LHCN-M2 (cell line): Measurements from ENCODE around the gene ZKSCAN7. TPM values are rescaled to one million over a fixed set of nuclear protein-coding genes. Genes with fewer than 3 reads are reported as not detected.
"Not testable (repeated sequence)": the region's sequence is repeated elsewhere in the genome, so short reads cannot be mapped to it uniquely, and the experiment has no call there.

ENCODE experiments used
- DNase-seq: peaks from one replicate; pipeline ENCODE4 v3.0.0-alpha.2; 2012; ENCODE audit warnings: low read depth
- polyA plus RNA-seq: library from polyadenylated mRNA; unstranded; fragments of >200 nt; gene quantifications from one replicate; pipeline ENCODE4 v1.2.1, GENCODE V29; 2012; ENCODE audit warnings: missing spikeins
- total RNA-seq: library from RNA; depleted of rRNA; stranded (reverse); fragments of >200 nt; gene quantifications from 2 replicates; pipeline ENCODE4 v1.2.3, GENCODE V29; 2014; rRNA removed

The ZKSCAN7 gene
- 5.3 and 7.4 TPM in 2 replicates for total RNA-seq
- polyA plus RNA-seq = 2.2 TPM

GRCh38 chr3:44554626-44555592 is at the start of gene ZKSCAN7:
Gene ZKSCAN7, plus strand, starts transcription at chr3:44555193. Its CDS starts 1,855 bp downstream, at chr3:44557048.
- peak; percentile 60 for DNase-seq

- no peak for DNase-seq
Measured at GRCh38 chr3:44506556-44506955, 48.4 kb upstream of the ZKSCAN7 start.

GRCh38 chr3:44506961-44507360 is 48.0 kb upstream of the ZKSCAN7 start:
- no peak for DNase-seq

- DNase-seq = no peak
Measured at GRCh38 chr3:44509393-44509921, 45.5 kb upstream of the ZKSCAN7 start.

GRCh38 chr3:44510000-44510368 is 45.0 kb upstream of the ZKSCAN7 start:
- DNase-seq = peak; percentile 83

GRCh38 chr3:44511238-44511566 is 43.8 kb upstream of the ZKSCAN7 start:
- DNase-seq = no peak

- no peak for DNase-seq
Measured at GRCh38 chr3:44513513-44513912, 41.5 kb upstream of the ZKSCAN7 start.

- no peak for DNase-seq
Measured at GRCh38 chr3:44516230-44516629, 38.8 kb upstream of the ZKSCAN7 start.

- no peak for DNase-seq
Measured at GRCh38 chr3:44518782-44519156, 36.2 kb upstream of the ZKSCAN7 start.

GRCh38 chr3:44521721-44522120 is 33.3 kb upstream of the ZKSCAN7 start:
- DNase-seq = no peak

- DNase-seq = no peak
Measured at GRCh38 chr3:44522494-44522933, 32.5 kb upstream of the ZKSCAN7 start.

GRCh38 chr3:44525060-44525459 is 29.9 kb upstream of the ZKSCAN7 start:
- DNase-seq = no peak

GRCh38 chr3:44529927-44530326 is 25.1 kb upstream of the ZKSCAN7 start:
- DNase-seq = no peak

GRCh38 chr3:44530911-44531310 is 24.1 kb upstream of the ZKSCAN7 start:
- DNase-seq = no peak

GRCh38 chr3:44534659-44535058 is 20.3 kb upstream of the ZKSCAN7 start:
- peak; percentile 17 for DNase-seq

GRCh38 chr3:44535364-44535763 is 19.6 kb upstream of the ZKSCAN7 start:
- no peak for DNase-seq

- not testable (repeated sequence) for DNase-seq
Measured at GRCh38 chr3:44544811-44545210, 10.2 kb upstream of the ZKSCAN7 start.

- peak; percentile 37 for DNase-seq
Measured at GRCh38 chr3:44555723-44556122, 730 bp downstream of the ZKSCAN7 start.

- DNase-seq = no peak
Measured at GRCh38 chr3:44557074-44557473, 2.1 kb downstream of the ZKSCAN7 start.

- DNase-seq = no peak
Measured at GRCh38 chr3:44561076-44561475, 6.1 kb downstream of the ZKSCAN7 start.

- no peak for DNase-seq
Measured at GRCh38 chr3:44562147-44562546, 7.2 kb downstream of the ZKSCAN7 start.

GRCh38 chr3:44568561-44568960 is 13.6 kb downstream of the ZKSCAN7 start:
- DNase-seq = peak; percentile 53

GRCh38 chr3:44571024-44571423 is 16.0 kb downstream of the ZKSCAN7 start:
- no peak for DNase-seq
